Measurements from ENCODE around the gene ACTG2. TPM values are rescaled to one million over a fixed set of nuclear protein-coding genes. Genes with fewer than 3 reads are reported as not detected.

Gene ACTG2
- total RNA-seq, 3 donors from 2014 or later (not counting 1 experiment from before 2014, with no cell fraction given) = not detected

GRCh38 chr2:73890301-73891092 is 2.3 kb upstream of the ACTG2 start:
- Mint-ChIP-seq H3K4me3 (no peak overlapping the region), H3K27me3 (ENCODE audit: low read depth in 2 of 2) (peaks cover 0 to 4% of the 10 kb centered on the region in 2 donors), H3K27ac (no peak overlapping the region), H3K9me3 (no peaks in the 10 kb centered on the region), H3K36me3 (no peaks in the 10 kb centered on the region), H3K4me1 (peaks cover 21 to 26% of the 10 kb centered on the region in 2 donors)
- Histone ChIP-seq H3K36me3 (ENCODE audit: control insufficient read depth, insufficient read depth, low read length) (no peaks in the 10 kb centered on the region), H3K27me3 (ENCODE audit: control insufficient read depth, insufficient read depth, low read length) (no peaks in the 10 kb centered on the region), H3K27ac (ENCODE audit: low read length) (no peak overlapping the region), H3K4me3 (ENCODE audit: low read length) (no peak overlapping the region), H3K9me3 (ENCODE audit: control insufficient read depth, insufficient read depth, low read length) (no peaks in the 10 kb centered on the region), H3K4me1 (ENCODE audit: control insufficient read depth, insufficient read depth, low read length) (no peaks in the 10 kb centered on the region)
- ATAC-seq = no peak
- no peak for TF ChIP-seq CTCF (IDR thresholded peaks at IDR 0.05)
- 93% methylated on average over 9 of the region's 9 CpGs for WGBS (ENCODE audit: insufficient coverage)
- intact Hi-C loops (cut with micrococcal nuclease) = no loop called here
- no peak for DNase-seq

GRCh38 chr2:73891276-73891901 is 1.4 kb upstream of the ACTG2 start:
- H3K4me1 Mint-ChIP-seq = peaks cover 24 to 25% of the 10 kb centered on the region in 2 donors
- no peaks in the 10 kb centered on the region for H3K9me3 Mint-ChIP-seq
- no peaks in the 10 kb centered on the region for H3K27me3 ChIP-seq (ENCODE audit: control insufficient read depth, insufficient read depth, low read length)
- no peak overlapping the region for H3K27ac ChIP-seq (ENCODE audit: low read length)
- intact Hi-C loops (cut with micrococcal nuclease) = no loop called here
- H3K4me1 ChIP-seq (ENCODE audit: control insufficient read depth, insufficient read depth, low read length) = peaks cover 8% of the 10 kb centered on the region
- no peaks in the 10 kb centered on the region for H3K9me3 ChIP-seq (ENCODE audit: control insufficient read depth, insufficient read depth, low read length)
- ATAC-seq = no peak
- no peaks in the 10 kb centered on the region for H3K36me3 ChIP-seq (ENCODE audit: control insufficient read depth, insufficient read depth, low read length)
- no peak overlapping the region for H3K4me3 Mint-ChIP-seq
- H3K4me3 ChIP-seq (ENCODE audit: low read length) = no peak overlapping the region
- 90% methylated on average over 5 of the region's 5 CpGs for WGBS (ENCODE audit: insufficient coverage)
- H3K27me3 Mint-ChIP-seq (ENCODE audit: low read depth in 2 of 2) = peaks cover 0 to 4% of the 10 kb centered on the region in 2 donors
- TF ChIP-seq CTCF (IDR thresholded peaks at IDR 0.05) = no peak
- H3K27ac Mint-ChIP-seq = no peak overlapping the region
- H3K36me3 Mint-ChIP-seq = no peaks in the 10 kb centered on the region
- DNase-seq = no peak

- Histone ChIP-seq H3K36me3 (ENCODE audit: control insufficient read depth, insufficient read depth, low read length) (no peaks in the 10 kb centered on the region), H3K27ac (ENCODE audit: low read length) (no peak overlapping the region), H3K9me3 (ENCODE audit: control insufficient read depth, insufficient read depth, low read length) (no peaks in the 10 kb centered on the region), H3K27me3 (ENCODE audit: control insufficient read depth, insufficient read depth, low read length) (no peaks in the 10 kb centered on the region), H3K4me1 (ENCODE audit: control insufficient read depth, insufficient read depth, low read length) (peaks cover 22% of the 10 kb centered on the region), H3K4me3 (ENCODE audit: low read length) (no peak overlapping the region)
- ATAC-seq (no peak), DNase-seq (no peak)
- peaks cover 31% of the 10 kb centered on the region in 2 donors for H3K4me1 Mint-ChIP-seq
- no peak overlapping the region for H3K4me3 Mint-ChIP-seq
- H3K36me3 Mint-ChIP-seq = no peaks in the 10 kb centered on the region
- 93% methylated on average over 9 of the region's 9 CpGs for WGBS (ENCODE audit: insufficient coverage)
- TF ChIP-seq CTCF (IDR thresholded peaks at IDR 0.05) = no peak
- H3K9me3 Mint-ChIP-seq = no peaks in the 10 kb centered on the region
- peaks cover 0 to 4% of the 10 kb centered on the region in 2 donors for H3K27me3 Mint-ChIP-seq (ENCODE audit: low read depth in 2 of 2)
- intact Hi-C loops (cut with micrococcal nuclease) = no loop called here
- peak overlapping the region in 1 of 2 donors; percentile 97 for H3K27ac Mint-ChIP-seq
Observed at GRCh38 chr2:73893764-73894474, 1.1 kb downstream of the ACTG2 start.
